ENCODE measurements around the gene KCNIP1.

GRCh38 chr5:170493028-170493820 is 10.6 kb upstream of the KCNIP1 start:
- TF ChIP-seq, protein P1, sequence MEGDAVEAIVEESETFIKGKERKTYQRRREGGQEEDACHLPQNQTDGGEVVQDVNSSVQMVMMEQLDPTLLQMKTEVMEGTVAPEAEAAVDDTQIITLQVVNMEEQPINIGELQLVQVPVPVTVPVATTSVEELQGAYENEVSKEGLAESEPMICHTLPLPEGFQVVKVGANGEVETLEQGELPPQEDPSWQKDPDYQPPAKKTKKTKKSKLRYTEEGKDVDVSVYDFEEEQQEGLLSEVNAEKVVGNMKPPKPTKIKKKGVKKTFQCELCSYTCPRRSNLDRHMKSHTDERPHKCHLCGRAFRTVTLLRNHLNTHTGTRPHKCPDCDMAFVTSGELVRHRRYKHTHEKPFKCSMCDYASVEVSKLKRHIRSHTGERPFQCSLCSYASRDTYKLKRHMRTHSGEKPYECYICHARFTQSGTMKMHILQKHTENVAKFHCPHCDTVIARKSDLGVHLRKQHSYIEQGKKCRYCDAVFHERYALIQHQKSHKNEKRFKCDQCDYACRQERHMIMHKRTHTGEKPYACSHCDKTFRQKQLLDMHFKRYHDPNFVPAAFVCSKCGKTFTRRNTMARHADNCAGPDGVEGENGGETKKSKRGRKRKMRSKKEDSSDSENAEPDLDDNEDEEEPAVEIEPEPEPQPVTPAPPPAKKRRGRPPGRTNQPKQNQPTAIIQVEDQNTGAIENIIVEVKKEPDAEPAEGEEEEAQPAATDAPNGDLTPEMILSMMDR (IDR thresholded peaks at IDR 0.05), result no peak
- TF ChIP-seq POLR2A (IDR thresholded peaks at IDR 0.05), result no peak

Measured in stomach (tissue), 4 donors.